GM20431 (cell line): ENCODE measurements around the gene RNASE9.
"Not testable (repeated sequence)": the region's sequence is repeated elsewhere in the genome, so short reads cannot be mapped to it uniquely, and the experiment has no call there.

ENCODE experiments used
- in situ Hi-C: fragments of 300-500 bp; cut with MseI, MboI; formaldehyde crosslinking; loops from one replicate; pipeline ENCODE4 v1.15.0; 2020; ENCODE audit warnings: low sequenced_read_pairs; ENCODE audit not compliant: unreplicated experiment

RNASE9 gene

GRCh38 chr14:20578784-20579502 is 18.1 kb upstream of the RNASE9 start:
- in situ Hi-C loops: no loop called here

- in situ Hi-C loops: no loop called here
These were observed 17.5 kb upstream of the RNASE9 start for GRCh38 chr14:20578325-20578724.

- in situ Hi-C loops: not testable (repeated sequence)
These were observed 11.6 kb upstream of the RNASE9 start for GRCh38 chr14:20572382-20572990.

GRCh38 chr14:20570720-20571119 is 9.9 kb upstream of the RNASE9 start:
- in situ Hi-C loops: not testable (repeated sequence)

- in situ Hi-C loops: not testable (repeated sequence)
These were observed 9.0 kb upstream of the RNASE9 start for GRCh38 chr14:20569865-20570264.

- in situ Hi-C loops: no loop called here
These were observed 8.2 kb upstream of the RNASE9 start for GRCh38 chr14:20569066-20569465.

GRCh38 chr14:20568393-20568792 is 7.5 kb upstream of the RNASE9 start:
- in situ Hi-C loops: no loop called here

DNA sequence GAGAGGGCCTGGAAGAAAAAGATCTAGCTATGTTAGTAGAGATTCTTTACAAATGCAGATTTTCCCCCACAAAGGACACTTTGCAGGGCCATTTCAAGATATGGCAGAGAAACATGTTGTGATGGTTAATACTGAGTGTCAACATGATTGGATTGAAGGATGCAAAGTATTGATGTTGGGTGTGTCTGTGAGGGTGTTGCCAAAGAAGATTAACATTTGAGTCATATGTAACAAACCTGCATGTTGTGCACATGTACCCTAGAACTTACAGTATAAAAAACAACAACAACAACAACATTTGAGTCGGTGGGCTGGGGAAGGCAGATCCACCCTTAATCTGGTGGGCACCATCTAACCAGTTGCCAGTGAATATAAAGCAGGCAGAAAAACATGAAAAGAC is 6.4 kb upstream of the RNASE9 start:
- in situ Hi-C loops: not testable (repeated sequence)

DNA sequence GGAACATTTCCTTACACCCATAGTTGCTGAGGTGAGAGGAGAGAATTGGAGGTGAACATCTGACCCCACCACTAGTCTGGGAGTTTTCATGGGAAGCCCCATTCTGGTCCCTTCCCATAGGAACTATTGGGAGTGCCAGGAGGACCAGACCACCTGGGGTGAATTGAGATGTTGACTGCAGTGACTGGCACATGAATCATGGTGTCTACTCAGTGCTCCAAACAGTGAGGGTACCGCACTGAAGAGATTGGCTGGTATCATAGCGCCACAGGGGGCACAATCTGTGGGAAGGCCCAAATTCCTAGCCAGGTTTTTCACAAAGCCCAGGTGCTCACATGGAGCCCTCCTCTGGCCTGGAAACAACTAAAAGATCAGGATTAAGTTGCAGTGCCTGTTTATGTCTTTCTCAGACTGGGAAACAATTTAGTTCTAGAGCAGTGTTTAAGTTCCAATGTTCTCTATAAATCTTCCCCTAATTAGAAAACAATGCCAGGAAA is 3.7 kb upstream of the RNASE9 start:
- in situ Hi-C loops: no loop called here

- in situ Hi-C loops: no loop called here
These were observed 3.1 kb upstream of the RNASE9 start for GRCh38 chr14:20563971-20564370.

GRCh38 chr14:20559461-20559904 is 1.4 kb downstream of the RNASE9 start:
- in situ Hi-C loops: no loop called here

DNA sequence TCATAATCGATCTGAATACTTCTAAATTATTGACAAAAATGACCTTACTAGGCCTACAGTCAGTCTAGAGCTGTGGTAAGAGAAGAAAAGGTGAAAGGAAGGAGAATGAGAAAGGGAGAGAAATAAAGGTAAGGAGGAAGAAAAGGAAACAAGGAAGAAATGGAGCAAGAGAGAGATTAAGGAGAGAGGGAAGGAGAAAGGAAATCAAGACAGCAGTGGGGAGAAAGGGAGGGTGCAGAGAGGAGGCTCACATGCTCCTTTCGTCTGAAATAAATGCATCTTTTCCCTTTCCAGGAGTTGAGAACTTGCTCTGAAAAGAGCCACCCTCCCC is 3.7 kb downstream of the RNASE9 start:
- in situ Hi-C loops: no loop called here

DNA sequence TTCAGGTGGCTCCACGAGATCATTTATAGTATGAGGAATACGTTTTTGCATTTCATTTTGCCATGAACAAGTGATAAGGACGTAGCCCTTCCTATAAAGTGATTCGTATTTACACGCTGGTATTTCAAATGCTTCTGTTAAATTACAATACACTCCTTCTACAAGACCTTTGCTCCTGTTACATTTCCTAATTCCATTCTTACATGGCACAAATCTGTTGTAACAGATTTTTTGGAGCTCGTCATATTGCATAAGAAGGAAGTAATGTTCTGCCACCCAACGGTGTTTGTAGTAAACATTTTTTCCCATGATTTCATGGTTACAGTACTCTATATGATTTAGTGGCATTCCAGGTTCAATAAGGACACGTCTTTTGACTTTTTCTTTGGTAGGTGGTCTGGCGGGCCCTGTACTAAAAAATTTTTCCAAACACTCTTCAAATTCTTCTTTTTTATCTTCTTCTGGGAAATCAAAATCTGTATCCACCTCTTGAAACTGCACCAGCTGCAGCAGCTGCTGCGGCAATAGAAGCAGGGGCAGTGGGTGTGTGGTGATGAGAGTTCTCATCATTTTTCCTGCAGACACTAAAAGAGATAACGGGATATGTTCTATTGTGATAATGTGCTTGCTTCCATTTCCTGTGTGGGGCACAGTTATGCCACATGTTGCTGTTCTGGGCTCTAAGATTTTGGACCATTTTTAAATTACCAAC is 4.2 kb downstream of the RNASE9 start:
- in situ Hi-C loops: no loop called here

DNA sequence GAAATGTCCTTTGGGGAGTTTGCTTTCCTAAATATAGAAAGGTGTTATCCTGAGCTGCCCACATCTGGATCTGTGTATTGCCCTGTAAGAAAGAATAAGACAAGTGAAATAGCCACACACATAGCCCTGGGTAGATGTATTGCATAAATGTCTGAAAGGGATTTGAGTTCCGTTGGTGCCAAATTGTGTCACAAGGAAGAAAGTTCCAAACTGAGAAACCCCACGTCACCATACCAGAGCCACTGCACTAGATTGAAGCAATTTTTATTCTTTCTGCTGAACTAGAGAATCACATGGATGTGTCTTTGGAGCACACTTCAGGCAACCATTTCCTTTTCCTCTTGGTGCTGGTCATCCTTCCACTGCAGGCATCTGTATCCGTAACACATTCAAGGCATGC is 5.0 kb downstream of the RNASE9 start:
- in situ Hi-C loops: no loop called here

- in situ Hi-C loops: no loop called here
These were observed 7.8 kb downstream of the RNASE9 start for GRCh38 chr14:20553024-20553423.

- in situ Hi-C loops: no loop called here
These were observed 9.2 kb downstream of the RNASE9 start for GRCh38 chr14:20551606-20552005.

GRCh38 chr14:20550926-20551325 is 9.9 kb downstream of the RNASE9 start:
- in situ Hi-C loops: no loop called here

GRCh38 chr14:20548414-20549158 is 12.3 kb downstream of the RNASE9 start:
- in situ Hi-C loops: no loop called here

GRCh38 chr14:20546877-20547276 is 14.0 kb downstream of the RNASE9 start:
- in situ Hi-C loops: no loop called here

GRCh38 chr14:20539906-20540305 is 20.9 kb downstream of the RNASE9 start:
- in situ Hi-C loops: no loop called here
